Measurements from ENCODE around the gene YWHAH.
A peak's percentile ranks its signal among the peaks of the same experiment; 100 is the strongest.

YWHAH gene

GRCh38 chr22:31923747-31924146 lies 20.6 kb upstream of the YWHAH start:
- no peak for DNase-seq

GRCh38 chr22:31925056-31925455 lies 19.3 kb upstream of the YWHAH start:
- no peak for DNase-seq

GRCh38 chr22:31926024-31926423 lies 18.3 kb upstream of the YWHAH start:
- no peak for DNase-seq

- no peak for DNase-seq
Measured at GRCh38 chr22:31926969-31927368, 17.4 kb upstream of the YWHAH start.

GRCh38 chr22:31927562-31927961 lies 16.8 kb upstream of the YWHAH start:
- DNase-seq, result no peak

GRCh38 chr22:31929167-31929930 lies 15.0 kb upstream of the YWHAH start:
- DNase-seq, result no peak

GRCh38 chr22:31932863-31933262 lies 11.5 kb upstream of the YWHAH start:
- no peak for DNase-seq

GRCh38 chr22:31933406-31933805 lies 10.9 kb upstream of the YWHAH start:
- no peak for DNase-seq

GRCh38 chr22:31933816-31934482 lies 10.4 kb upstream of the YWHAH start:
- DNase-seq, result no peak

GRCh38 chr22:31935961-31936635 lies 8.2 kb upstream of the YWHAH start:
- no peak for DNase-seq

GRCh38 chr22:31937341-31937740 lies 7.0 kb upstream of the YWHAH start:
- no peak for DNase-seq

- DNase-seq, result no peak
Measured at GRCh38 chr22:31938296-31938695, 6.0 kb upstream of the YWHAH start.

GRCh38 chr22:31940506-31940905 lies 3.8 kb upstream of the YWHAH start:
- no peak for DNase-seq

- no peak for DNase-seq
Measured at GRCh38 chr22:31942091-31942490, 2.2 kb upstream of the YWHAH start.

- no peak for DNase-seq
Measured at GRCh38 chr22:31943206-31943977, 943 bp upstream of the YWHAH start.

- peak; percentile 55 for DNase-seq
Measured at GRCh38 chr22:31944700-31945442, 536 bp downstream of the YWHAH start.

GRCh38 chr22:31945443-31945855 lies 1.1 kb downstream of the YWHAH start:
- DNase-seq, result no peak

GRCh38 chr22:31945971-31946680 lies 1.8 kb downstream of the YWHAH start:
- no peak for DNase-seq

GRCh38 chr22:31947296-31947695 lies 3.0 kb downstream of the YWHAH start:
- no peak for DNase-seq

GRCh38 chr22:31948002-31948401 lies 3.7 kb downstream of the YWHAH start:
- DNase-seq, result no peak

GRCh38 chr22:31950226-31950625 lies 5.9 kb downstream of the YWHAH start:
- DNase-seq, result no peak
